ENCODE results near the gene NFE2L3.

The NFE2L3 gene

DNA sequence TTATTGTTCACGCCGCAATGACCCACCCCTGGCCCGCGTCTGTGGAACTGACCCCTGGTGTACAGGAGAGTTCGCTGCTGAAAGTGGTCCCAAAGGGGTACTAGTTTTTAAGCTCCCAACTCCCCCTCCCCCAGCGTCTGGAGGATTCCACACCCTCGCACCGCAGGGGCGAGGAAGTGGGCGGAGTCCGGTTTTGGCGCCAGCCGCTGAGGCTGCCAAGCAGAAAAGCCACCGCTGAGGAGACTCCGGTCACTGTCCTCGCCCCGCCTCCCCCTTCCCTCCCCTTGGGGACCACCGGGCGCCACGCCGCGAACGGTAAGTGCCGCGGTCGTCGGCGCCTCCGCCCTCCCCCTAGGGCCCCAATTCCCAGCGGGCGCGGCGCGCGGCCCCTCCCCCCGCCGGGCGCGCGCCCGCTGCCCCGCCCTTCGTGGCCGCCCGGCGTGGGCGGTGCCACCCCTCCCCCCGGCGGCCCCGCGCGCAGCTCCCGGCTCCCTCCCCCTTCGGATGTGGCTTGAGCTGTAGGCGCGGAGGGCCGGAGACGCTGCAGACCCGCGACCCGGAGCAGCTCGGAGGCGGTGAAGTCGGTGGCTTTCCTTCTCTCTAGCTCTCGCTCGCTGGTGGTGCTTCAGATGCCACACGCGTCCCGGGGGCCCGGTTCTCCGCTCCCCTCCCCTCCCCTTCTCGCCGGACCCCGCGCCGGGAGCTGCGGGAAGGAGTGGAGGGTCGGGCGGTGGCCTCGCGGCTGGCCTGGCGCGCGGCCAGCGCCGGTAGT lies 49.4 kb downstream of the NFE2L3 start, which contains the start of gene CBX3:
TSS of gene CBX3 (plus strand) at position 499 of the 772 bp plus-strand sequence. CDS start 1,254 bp downstream, outside the sequence.
- FAIRE-seq, result no peak

DNA sequence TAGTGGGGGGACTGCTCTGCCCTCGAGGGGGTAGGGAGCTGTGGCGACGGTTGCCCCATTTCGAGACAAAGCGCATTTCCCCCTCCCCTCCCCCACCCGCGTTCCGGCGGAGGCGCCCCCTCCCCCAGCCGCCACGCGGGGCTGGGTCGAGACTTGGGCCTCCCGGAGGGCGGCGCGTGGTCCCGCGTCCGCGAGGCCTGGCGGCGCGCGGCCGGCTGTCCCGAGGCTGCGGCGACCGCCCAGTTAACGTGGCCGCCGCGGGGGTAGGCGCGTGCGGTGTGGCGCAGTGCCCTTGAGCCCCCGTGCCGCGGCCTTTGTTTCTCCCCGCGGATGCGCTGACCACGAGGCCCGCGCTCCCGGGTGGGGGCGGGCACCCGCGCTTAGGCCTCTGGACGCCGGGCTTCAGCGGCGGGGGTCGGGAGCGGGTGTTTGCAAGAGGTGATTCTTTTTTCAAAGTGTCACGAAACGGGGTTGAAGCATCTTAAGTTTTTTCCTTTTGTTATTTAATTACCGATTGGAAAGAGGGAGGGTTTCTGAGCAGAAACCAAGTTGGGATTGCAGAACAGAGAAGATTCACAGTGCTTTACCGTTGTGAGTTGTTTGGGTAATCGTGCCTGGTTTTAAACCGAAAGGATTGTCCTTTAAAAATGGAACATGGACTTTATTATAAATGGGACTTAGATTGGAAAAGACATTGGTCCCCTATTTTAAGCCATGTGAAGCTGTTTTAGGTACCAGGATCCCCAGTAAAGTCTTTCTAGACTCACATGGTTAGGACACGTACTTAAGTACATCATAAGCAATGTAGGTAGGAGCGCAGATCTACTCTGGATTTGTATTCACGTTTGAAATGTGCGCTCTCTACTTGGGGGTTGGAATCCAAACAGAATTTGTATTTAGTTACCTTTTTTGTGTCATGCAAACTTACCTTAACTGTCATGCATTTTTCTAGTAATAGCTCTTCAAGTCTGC lies 50.3 kb downstream of the NFE2L3 start:
- no peak for FAIRE-seq

DNA sequence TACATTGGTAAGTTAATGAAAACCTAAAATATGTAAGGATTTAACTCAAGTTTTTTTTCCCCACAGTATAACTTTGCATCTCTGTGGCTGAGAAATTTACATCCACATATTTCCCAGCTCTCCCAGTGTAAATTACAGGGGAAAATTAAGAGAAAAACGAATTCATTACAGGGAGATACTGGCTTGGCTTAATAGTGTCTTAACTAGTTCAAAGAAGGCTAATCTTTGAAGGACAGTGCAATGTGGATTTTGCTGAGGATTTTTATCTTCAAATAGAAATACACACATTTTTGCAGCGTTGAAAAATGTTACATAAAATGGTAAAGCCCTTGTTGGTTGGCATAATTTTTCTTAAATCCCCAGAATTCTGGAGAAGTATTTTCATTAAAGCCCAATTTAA lies 51.0 kb downstream of the NFE2L3 start:
- no peak for FAIRE-seq

DNA sequence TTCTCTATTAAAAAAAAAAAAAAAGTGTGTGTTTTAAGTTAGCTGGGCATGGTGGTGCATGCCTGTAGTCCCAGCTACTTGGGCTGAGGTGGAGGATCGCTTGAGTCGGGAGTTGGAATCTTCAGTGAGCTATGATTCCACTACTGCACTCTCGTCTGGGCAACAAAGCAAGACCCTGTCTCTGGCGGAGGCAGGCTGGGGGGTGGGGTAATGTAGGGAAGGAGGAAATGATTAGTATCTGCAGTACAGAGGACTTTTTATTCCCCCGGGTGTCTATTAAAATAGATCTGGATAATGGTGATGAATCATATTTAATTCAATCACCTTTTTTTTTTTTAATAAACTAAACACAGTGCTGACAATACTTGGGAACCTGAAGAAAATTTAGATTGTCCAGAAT lies 56.0 kb downstream of the NFE2L3 start:
- no peak for FAIRE-seq

DNA sequence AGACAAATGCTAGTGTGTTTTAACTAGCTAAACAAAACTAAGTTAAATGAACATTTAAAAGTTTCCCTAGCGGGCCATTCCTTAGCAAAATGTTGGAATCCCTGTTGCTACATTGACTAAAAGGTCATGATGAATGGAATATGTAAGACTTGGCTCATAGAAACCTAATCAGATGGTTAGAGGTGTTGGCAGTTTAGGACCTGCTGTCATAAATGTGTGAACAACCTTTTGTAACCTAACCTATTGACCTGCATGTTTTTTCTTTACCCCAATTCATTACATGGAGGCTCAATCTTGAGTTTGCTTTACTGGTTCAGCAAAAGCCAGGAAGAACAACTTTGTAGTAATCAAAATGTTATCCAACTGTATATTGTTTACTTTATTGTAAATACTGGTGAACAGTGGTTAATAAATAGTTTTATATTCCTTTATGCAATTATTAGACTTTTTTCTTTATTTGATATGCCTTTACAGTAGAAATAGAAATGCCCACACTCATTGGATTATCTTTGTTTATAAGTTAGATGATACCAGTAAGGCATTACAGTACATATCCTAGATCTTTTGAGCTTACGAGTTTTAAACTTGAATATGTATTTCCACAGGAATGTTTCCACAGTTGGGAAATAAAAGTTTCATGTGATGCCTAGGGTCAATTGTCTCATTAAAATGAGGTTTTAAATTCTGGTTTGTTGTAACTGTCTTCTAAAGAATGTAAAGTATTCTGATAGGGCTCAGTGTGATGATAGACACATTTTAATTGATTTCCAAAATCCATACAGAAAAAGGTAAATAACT lies 61.1 kb downstream of the NFE2L3 start:
- peak; percentile 21 for FAIRE-seq

DNA sequence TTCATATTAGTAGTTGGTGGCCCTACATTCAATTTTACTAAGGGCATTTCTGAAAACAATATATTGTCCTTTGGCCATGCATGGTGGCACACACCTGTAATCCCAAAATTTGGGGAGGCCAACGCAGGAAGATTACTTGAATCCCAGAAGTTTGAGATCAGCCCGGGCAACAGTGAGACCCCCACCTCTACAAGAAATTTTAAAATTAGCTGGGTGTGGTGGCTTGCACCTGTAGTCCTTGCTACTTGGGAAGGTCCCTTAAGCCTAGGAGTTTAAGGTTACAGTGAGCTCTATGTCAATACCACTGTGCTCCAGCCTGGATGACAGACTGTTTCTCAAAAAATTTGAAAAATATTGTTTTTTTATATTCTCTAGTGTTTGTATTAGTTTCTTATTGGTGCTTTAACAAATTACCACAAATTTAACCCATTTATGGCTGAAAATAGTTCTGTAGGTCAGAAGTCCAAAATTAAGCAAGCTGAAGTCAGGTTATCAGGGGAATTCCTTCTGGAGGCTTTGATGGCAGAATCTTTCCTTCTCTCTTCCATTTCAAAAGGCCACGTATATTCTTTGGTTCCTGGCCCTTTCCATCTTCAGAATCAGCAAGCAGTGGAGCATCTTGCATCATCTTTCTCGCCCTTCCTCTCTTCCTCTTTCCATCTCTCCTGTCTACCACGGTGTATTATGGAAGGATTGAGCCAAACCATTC lies 62.0 kb downstream of the NFE2L3 start:
- FAIRE-seq, result no peak

DNA sequence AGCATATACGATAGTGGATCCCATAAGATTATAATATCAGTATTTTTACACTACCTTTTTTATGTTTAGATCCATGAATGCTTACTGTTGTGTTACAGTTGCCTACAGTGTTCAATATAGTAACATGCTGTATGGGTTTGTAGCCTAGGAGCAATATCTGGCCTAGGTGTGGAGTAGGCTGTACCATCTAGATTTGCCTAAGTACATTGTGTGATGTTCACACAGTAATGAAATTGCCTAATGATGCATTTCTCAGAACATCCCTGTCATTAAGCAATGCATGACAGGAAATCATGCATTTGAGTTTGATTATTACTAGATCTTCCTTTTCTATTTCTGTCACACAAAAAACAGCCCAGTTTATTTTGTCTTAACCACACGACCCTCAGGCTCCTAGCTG lies 64.1 kb downstream of the NFE2L3 start:
- FAIRE-seq, result no peak

DNA sequence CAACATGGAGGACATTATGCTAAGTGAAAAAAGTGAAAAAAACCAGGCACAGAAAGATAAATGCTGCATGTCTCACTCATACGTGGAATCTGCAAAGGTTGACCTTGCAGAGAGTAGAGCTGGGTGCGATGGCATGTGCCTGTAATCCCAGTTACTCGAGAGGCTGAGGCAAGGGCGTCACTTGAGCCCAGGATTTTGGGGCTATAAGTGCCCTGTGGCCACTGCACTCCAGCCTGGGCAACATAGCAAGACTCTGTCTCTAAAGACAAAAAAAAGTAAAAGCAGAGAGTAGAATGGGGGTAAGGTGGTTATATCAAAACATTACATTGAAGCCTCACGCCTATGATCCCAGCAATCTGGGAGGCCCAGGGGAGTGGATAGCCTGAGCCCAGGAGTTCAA lies 72.4 kb downstream of the NFE2L3 start:
- no peak for FAIRE-seq

DNA sequence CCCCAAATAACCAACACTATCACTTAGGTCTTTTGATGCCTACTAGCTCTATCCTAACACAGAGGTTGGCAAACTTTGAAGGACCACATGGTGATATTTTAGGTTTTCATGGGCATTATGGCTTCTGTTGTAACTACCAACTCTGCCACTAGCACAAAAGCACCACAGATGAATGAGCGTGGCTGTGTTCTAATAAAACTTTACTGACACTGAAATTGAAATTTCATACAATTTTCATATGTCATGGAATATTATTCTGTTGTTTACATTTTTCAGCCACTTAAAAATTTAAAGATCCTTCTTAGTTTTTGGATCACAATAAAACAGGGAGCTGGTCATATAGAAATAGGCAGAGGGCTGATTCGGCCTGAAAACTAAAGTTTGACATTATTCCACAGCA lies 76.0 kb downstream of the NFE2L3 start:
- FAIRE-seq, result no peak

DNA sequence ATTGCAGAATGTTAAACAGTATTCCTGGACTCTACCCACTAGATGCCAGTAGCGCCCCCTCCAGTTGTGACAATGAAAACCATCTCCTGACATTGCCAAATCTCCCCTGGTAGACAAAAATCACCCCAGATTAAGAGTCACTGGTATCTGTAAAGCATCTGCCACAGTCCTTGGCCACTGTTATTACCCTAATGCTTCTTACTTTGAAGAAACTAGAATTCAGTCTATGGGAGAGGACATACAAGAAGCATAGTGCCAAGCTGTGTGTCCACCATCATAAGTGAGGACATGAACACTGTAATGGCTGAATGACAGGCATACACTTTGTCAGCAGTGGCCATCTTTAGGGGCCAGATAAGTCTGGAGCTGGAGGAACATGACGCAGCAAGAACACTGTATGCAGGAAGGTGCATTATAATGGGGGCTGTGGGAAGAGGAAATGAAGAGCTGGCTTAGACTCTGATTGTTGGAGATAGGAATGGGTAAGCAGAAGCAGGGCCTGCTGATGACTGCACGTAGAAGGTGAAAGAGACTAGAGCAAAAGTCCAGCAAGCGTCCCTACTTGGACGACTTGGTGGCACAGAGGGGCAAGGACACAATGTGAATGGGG lies 82.0 kb downstream of the NFE2L3 start:
- no peak for FAIRE-seq
